Body of pancreas (tissue), 4 donors: ENCODE measurements around the gene CCDC12.

ENCODE experiments used
- CTCF ChIP-seq, 7 experiments: fragments of 450-650 bp in 4 of 7; fragments of 200-600 bp in 3 of 7; sonication (generic) in 3 of 7; IDR thresholded peaks; one replicate each; pipeline ENCODE4 v1.5.1; 2016 to 2019; ENCODE audit warnings: antibody characterized with exemption in 7 of 7
- POLR2A ChIP-seq, 3 donors: fragments of 450-650 bp; IDR thresholded peaks; one replicate each; pipeline ENCODE4 v1.6.1; 2016; ENCODE audit warnings: antibody characterized with exemption in 3 of 3, mild to moderate bottlenecking in 2 of 3

GRCh38 chr3:46971151-46971550, 5.4 kb downstream of the CCDC12 start:
- TF ChIP-seq CTCF (IDR thresholded peaks at IDR 0.05), result no peak
- TF ChIP-seq POLR2A (IDR thresholded peaks at IDR 0.05), result no peak
